Activated CD4-positive, alpha-beta T cell treated with anti-CD3 and anti-CD28 coated beads, Interleukin-2, amount 50 U/mL, for 24 hours (primary cell): ENCODE results near the gene TNS1.

Source experiments
- DNase-seq, 2 donors: peaks; one replicate each; pipeline ENCODE4 v3.0.0-alpha.2; 2020; ENCODE audit warnings: low read depth in 1 of 2, low spot score in 1 of 2

TNS1 gene

DNA sequence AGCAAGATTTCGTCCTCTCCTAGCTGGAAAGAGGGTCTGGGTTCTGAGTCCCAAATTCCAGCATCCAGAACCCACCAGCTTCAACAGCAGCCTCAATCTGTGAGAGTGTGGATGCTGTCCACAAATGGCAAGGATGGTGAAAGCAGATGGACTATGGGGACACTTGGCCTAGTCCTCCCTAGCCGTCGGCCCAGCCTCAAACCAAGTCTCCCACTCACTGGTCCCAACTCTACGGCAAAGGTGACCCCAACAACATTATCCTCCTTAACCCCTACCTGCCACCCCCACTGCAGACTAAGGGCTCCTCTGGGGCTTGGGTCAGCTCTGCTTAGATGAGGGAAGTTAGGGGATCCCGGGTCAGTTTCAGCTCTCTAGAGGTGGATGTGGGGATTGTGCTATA lies 57.3 kb downstream of the TNS1 start:
- DNase-seq, result no peak

- DNase-seq, result no peak
Measured at GRCh38 chr2:217944923-217945322, 57.9 kb downstream of the TNS1 start.

DNA sequence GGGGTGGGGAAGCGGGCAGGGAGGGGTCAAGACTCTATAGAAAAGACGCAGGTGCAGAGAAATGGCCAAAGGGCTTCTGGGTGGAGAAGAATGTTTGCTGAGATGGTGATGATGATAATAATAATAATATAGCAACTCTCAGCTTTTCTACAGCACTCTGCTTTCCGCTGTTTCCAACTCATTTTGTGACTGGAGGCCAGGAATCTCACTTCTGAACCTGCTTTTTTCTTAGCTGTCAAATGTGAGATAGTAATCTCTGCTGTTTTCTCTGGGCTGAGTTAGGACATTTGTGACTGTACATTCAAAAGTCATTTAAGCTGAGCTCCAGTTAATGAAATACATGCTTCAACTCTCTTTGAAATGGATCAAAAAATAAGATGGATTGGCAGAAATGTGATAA lies 58.4 kb downstream of the TNS1 start:
- no peak for DNase-seq

- no peak for DNase-seq
Measured at GRCh38 chr2:217943446-217944321, 59.1 kb downstream of the TNS1 start.

- no peak for DNase-seq
Measured at GRCh38 chr2:217942731-217943335, 60.0 kb downstream of the TNS1 start.

GRCh38 chr2:217941886-217942728 lies 60.7 kb downstream of the TNS1 start:
- no peak for DNase-seq

GRCh38 chr2:217941339-217941738 lies 61.5 kb downstream of the TNS1 start:
- DNase-seq, result no peak

DNA sequence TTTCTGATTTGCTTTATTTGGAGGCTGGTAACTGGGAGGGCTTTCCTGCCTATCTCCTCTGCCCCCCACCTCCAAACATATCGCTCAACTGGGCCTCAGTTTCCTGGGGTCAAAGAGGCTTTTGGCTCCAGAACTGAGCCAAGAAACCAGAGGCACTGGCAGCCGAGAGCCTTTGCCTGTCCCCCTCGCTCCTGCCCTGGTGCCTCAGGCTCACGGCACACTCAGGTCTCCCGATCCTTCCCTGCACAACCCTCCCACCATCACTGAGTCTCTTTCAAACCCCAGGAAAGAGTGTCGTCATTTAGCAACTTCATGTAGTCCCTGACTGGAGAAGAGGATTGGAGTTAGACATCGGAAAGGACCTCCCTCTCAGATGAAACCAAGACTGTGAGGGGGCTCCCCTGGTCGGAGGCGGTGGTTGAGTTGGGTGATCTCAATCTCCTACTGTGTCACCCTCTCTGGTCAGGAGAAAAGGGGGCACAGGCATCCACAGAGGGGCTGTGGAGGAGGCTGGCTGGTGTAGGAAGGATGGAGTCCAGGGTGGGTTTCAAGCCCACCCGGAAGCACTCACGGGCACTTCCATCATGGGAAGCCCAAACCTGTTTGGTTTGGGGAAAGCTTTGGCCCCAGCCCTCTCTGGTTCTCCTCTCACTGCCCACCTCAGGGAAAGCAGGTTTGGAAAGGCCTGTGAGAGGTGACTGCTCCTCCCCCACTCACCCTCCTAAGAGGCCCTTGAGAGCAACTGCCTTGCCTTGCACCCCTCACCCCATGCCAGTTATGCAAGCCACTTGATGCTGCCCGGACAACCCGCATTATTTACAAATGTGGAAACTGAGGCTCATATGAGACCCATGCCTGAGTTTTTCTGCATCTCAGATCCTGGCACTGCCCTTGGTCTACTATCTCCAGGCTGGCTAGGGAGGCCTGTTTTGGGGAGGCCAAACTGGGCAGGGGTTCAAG lies 62.3 kb downstream of the TNS1 start:
- no peak for DNase-seq

DNA sequence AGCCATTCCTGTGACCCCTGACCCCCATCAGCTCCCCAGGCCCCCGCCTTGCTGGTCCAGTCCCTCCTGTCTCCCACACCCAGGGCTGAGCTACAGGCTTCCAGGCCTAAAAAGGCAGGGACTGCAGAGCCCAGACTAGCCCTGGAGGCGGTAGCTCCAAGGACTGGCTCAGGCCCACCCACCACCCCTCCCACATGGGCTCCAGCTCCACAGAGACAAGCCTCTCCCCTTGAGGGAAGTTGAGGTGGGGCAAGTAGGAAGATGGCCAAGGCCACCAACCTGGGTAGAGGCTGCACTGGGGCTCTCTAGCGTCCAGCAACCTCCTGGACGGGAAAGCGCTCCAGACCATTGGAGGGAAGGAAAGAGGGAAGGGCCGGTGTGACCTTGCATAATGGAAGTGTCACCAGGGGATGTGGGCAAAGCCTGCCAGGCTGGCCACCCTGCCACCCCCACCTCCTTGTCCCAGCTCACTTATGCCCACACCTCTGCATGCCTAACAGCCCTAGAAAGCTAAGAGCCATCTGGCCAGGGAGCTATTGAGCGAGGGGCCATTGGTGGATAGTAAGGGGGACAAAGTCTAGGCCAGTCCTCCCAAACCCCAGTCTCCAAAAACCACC lies 63.1 kb downstream of the TNS1 start:
- no peak for DNase-seq

GRCh38 chr2:217939220-217939619 lies 63.6 kb downstream of the TNS1 start:
- no peak for DNase-seq

GRCh38 chr2:217938036-217938435 lies 64.8 kb downstream of the TNS1 start:
- DNase-seq, result no peak

- no peak for DNase-seq
Measured at GRCh38 chr2:217937446-217937845, 65.3 kb downstream of the TNS1 start.

GRCh38 chr2:217936952-217937351 lies 65.8 kb downstream of the TNS1 start:
- no peak for DNase-seq

DNA sequence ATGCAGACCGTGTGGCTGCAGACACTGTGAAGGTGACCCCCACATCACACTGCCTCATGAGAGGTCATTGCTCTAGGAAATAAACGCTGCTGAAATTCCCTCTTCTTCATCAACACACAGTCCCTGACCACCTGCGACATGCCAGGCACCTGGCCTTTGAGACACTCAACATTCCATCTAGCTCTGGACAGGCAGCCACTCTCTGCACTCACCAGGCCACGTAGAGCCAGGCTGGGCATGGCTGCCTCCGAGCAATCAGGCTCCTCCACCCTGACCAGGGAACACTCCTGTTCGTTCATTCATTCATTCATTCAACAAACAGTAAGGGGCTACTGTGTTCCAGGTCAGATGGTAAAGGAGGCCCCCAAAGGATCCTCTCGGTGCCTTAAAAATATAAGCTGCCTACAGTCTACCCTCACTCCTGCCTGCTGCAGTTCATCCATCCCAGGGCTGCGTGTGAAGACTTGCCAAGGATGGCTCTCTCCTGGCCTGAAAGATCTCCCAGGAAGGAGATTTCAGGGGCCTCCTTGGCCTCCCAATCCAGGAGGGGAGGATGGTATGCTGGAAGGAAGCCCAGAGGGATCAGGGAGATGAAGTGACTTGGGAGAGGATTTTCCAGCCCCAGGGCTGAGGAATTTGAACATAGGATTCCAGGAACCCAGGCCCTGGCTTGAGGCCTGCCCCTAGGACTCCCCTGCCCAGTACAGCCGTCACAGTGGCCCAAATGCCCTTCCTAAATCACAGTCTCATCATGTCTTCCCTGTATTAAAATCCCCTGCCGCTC lies 66.7 kb downstream of the TNS1 start:
- DNase-seq, result no peak

DNA sequence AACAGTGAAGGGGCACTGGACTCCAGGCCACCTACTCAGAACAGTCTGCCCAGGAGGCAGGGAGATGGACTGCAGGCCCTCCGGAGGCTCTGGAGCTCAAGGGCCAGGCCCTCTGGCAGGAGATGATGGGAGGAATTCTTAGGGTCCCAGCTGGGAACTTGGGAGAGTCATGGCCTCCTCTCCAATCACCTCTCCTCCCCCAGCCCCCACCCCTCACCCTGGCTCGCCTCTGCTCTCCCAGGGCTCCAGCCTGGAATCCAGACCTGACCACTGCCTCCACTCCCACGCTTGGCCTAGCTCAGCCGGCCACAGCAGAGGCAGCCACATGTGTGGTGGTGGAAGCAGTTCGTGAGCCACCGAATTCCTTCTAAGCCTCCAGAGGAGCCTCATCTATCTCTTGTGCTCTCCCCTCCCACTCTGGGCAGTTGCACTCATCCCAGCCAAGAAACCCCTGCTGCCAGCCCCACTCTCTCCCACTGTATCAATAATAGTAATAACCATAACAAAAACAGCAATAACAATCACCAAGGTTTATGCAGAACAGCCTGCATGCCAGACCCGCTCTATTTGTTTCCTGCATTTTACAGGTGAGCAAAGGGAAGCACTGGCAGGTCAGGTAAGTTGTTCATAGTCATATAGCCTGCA lies 67.4 kb downstream of the TNS1 start:
- DNase-seq, result no peak

GRCh38 chr2:217934321-217935131 lies 68.3 kb downstream of the TNS1 start:
- DNase-seq, result no peak

- no peak for DNase-seq
Measured at GRCh38 chr2:217933617-217933993, 69.2 kb downstream of the TNS1 start.
